ENCODE data around the gene SCGB3A1. TPM values are rescaled to one million over a fixed set of nuclear protein-coding genes. Genes with fewer than 3 reads are reported as not detected.

The SCGB3A1 gene
- total and polyA plus RNA-seq, 7 donors: 0.83 TPM; not detected in 6

DNA sequence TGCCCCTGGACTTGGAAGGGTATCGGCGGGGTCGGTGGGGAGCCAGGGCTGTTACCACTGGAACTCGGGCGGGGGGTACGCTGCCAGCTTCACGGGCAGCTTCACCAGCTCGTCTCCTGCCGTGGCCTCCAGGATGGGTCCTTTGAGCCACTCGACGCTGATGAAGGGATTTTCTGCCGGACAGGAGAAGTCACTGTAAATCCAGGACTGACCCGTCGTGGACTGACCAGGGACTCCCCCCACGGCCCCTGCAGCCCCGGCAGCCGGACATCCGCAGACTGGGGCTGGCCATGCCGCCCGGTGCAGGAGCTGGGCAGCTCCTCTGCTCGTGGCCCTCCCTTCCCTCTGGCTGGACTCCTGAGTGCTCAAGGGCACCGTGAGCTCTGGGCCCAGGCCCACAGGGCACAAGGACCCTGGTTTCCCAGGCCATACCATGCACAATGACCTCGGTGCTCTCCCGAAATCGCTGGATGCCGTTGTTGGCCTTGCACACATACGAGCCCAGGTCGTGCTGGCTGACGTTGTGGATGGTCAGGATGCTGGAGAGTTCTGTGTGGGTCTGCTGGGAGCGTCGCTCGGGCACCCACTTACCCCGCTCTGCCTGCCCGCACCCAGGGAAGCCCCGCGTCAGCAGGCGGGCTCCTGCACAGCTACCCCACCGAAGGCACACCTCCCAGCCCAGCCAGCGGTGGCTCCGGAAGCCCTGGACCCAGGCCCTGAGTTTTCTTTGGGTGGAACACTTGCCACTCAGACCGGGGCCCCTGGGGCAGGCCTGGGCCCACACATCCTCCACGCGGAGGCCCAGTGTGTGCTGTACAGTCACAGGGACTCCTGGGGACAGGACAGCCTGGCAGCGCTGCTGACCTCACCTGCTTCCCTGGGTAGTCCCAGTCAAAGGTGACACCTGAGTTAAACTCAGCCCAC, 37.8 kb upstream of the SCGB3A1 start:
- DNase-seq: no peak
- Histone ChIP-seq H3K4me3 (no peak overlapping the region), H3K27me3 (peaks cover 0 to 22% (median 0%) of the 10 kb centered on the region in 3 donors), H3K36me3 (no peaks in the 10 kb centered on the region), H3K27ac (no peak overlapping the region), H3K4me1 (no peaks in the 10 kb centered on the region), H3K9me3 (no peaks in the 10 kb centered on the region)
- intact Hi-C loops (cut with DNase I): no loop called here
- WGBS, 2 donors: 81 to 89% methylated on average over 44 of the region's 44 CpGs
- TF ChIP-seq POLR2AphosphoS5 (IDR thresholded peaks at IDR 0.05): no peak

DNA sequence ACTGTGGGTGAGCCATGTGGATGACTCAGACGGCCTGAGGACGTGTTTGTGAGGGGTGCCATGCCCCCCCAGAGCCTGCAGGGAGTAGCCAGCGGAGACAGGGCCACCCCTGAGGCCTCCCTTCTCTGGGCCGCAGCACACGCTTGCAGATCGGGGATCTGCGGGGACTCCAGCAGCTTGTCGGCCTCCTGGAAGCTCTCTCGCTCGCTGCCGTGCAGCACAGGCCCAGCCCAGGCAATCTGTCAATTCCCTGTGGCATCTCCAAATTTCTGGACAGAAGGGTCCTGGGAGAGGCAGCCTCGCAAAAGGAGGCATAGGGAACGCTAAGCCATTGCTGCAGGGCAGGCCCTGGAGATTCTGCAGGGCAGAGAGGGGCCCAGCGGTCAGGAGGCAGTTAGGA, 36.9 kb upstream of the SCGB3A1 start:
- Histone ChIP-seq H3K9me3 (no peaks in the 10 kb centered on the region), H3K36me3 (no peaks in the 10 kb centered on the region), H3K4me1 (no peaks in the 10 kb centered on the region), H3K27ac (no peak overlapping the region), H3K4me3 (no peak overlapping the region), H3K27me3 (peaks cover 0 to 20% (median 0%) of the 10 kb centered on the region in 3 donors)
- WGBS, 2 donors: 73 to 81% methylated on average over 14 of the region's 14 CpGs
- intact Hi-C loops (cut with DNase I): no loop called here
- no peak for DNase-seq
- TF ChIP-seq EP300 (IDR thresholded peaks at IDR 0.05): no peak
- no peak for TF ChIP-seq POLR2A (IDR thresholded peaks at IDR 0.05)
- TF ChIP-seq, protein P1, sequence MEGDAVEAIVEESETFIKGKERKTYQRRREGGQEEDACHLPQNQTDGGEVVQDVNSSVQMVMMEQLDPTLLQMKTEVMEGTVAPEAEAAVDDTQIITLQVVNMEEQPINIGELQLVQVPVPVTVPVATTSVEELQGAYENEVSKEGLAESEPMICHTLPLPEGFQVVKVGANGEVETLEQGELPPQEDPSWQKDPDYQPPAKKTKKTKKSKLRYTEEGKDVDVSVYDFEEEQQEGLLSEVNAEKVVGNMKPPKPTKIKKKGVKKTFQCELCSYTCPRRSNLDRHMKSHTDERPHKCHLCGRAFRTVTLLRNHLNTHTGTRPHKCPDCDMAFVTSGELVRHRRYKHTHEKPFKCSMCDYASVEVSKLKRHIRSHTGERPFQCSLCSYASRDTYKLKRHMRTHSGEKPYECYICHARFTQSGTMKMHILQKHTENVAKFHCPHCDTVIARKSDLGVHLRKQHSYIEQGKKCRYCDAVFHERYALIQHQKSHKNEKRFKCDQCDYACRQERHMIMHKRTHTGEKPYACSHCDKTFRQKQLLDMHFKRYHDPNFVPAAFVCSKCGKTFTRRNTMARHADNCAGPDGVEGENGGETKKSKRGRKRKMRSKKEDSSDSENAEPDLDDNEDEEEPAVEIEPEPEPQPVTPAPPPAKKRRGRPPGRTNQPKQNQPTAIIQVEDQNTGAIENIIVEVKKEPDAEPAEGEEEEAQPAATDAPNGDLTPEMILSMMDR (IDR thresholded peaks at IDR 0.05): no peak
- TF ChIP-seq POLR2AphosphoS5 (IDR thresholded peaks at IDR 0.05): no peak

DNA sequence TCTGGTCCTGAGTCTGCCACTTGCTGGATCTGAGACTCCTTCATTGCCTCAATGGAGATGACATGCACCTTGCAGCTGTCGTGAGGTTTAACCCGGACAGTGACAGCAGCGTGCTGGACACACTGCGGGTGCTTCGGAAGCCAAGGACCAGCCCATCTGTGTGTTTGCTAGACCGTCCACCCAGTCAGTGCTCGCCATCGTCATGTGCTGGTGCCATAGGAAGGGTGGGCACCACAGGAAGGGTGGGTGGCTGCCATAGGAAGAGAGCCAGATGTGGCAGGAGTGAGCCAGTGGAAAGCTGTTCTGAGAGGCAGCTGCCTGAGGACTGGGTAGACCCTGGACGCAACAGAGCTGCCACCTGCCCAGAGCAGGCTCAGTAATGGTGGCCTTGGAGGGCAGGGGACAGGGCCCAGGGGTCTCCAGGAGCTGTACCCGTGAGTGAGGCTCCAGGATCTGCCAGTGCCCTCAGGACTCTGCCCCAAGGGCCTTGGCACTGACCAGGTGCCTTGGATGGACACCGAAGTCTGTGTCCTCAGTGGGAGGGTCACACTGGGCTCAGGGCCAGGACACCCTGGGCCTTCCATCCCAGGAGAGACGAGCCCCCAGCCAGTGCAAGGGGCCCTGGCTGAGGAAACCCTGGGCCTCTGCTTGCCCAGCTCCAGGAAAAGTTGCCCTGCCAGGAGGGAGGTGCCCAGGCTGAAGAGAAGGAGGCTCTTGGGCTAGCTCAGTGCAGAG, 36.3 kb upstream of the SCGB3A1 start:
- Histone ChIP-seq H3K27me3 (peaks cover 0 to 13% (median 0%) of the 10 kb centered on the region in 3 donors), H3K4me1 (no peaks in the 10 kb centered on the region), H3K27ac (no peak overlapping the region), H3K9me3 (no peaks in the 10 kb centered on the region), H3K36me3 (no peaks in the 10 kb centered on the region), H3K4me3 (no peak overlapping the region)
- TF ChIP-seq EP300 (IDR thresholded peaks at IDR 0.05): no peak
- TF ChIP-seq, protein P1 (IDR thresholded peaks at IDR 0.05): no peak
- TF ChIP-seq POLR2AphosphoS5 (IDR thresholded peaks at IDR 0.05): no peak
- TF ChIP-seq POLR2A (IDR thresholded peaks at IDR 0.05): no peak
- no peak for DNase-seq
- 79 to 87% methylated on average over 12 of the region's 12 CpGs for WGBS, 2 donors
- intact Hi-C loops (cut with DNase I): no loop called here

DNA sequence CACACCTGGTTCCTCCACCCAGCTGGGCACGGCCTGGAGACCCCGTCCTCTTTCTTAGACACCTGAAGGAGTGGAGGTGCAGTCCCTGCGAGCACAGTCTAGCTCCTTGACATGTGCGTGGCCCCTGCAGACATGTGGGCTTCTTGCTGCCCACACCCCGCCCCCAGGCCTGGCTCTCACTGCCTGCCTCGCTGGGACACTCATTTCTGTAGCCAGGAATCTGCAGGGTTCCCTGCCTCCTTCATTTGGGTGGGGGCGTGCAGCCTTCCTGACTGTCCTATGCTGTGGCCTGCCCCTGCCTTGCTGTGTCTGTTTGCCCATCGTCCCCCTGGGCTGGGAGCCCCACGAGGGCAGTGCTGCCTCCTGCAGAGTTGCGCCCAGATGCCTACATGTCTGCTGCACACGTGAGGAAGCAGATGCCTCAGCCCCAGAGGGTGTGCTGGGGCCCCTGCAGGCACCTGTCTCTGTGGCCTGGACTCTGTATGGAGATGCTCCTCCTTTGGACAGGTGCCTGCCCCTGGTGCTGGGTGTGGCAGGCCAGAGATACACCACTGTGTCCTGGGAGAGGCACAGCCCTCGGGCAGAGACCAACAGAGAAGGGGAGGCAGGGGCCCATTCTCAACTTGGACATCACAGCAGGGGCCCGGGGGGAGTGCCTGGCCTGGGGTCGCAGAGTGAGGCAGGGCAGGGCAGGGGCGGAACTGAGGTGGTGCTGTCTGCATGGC, 35.5 kb upstream of the SCGB3A1 start:
- Histone ChIP-seq H3K4me3 (no peak overlapping the region), H3K4me1 (no peaks in the 10 kb centered on the region), H3K27me3 (peaks cover 0 to 6% (median 0%) of the 10 kb centered on the region in 3 donors), H3K27ac (no peak overlapping the region), H3K9me3 (no peaks in the 10 kb centered on the region), H3K36me3 (no peaks in the 10 kb centered on the region)
- no peak for DNase-seq
- WGBS, 2 donors: 54 to 72% methylated on average over 15 of the region's 15 CpGs
- intact Hi-C loops (cut with DNase I): no loop called here
- TF ChIP-seq POLR2AphosphoS5 (IDR thresholded peaks at IDR 0.05): no peak
- no peak for TF ChIP-seq EP300 (IDR thresholded peaks at IDR 0.05)
- TF ChIP-seq, protein P1 (IDR thresholded peaks at IDR 0.05): no peak
- no peak for TF ChIP-seq POLR2A (IDR thresholded peaks at IDR 0.05)

Data from sigmoid colon (tissue), 7 donors.